BJ (cell line): Measurements from ENCODE around the gene CDKAL1. TPM values are rescaled to one million over a fixed set of nuclear protein-coding genes. Genes with fewer than 3 reads are reported as not detected.

Experiments used
- CTCF ChIA-PET: fragments of 350-600 bp; formaldehyde crosslinking; extraction: SDS; loops from one replicate; lab custom pipeline; 2021; ENCODE audit warnings: antibody characterized with exemption, inconsistent platforms; lab: Yijun Ruan, JAX
- POLR2A ChIA-PET: fragments of 300-600 bp; sonication (Branson Sonifier 250); formaldehyde crosslinking; extraction: SDS; loops from one replicate; lab custom pipeline; 2021; ENCODE audit warnings: antibody characterized with exemption; lab: Charles Lee
- DNase-seq: peaks from one replicate; pipeline ENCODE4 v3.0.0-alpha.2; 2011; ENCODE audit warnings: low read depth
- H3K27me3 ChIP-seq: 2 replicates; pipeline ENCODE4 v1.6.0; 2011; ENCODE audit warnings: low read length; ENCODE audit not compliant: control insufficient read depth, insufficient read depth
- H3K36me3 ChIP-seq: 2 replicates; pipeline ENCODE4 v1.5.1; 2011; ENCODE audit warnings: low read length; ENCODE audit not compliant: control insufficient read depth, insufficient read depth
- H3K4me3 ChIP-seq: 2 replicates; pipeline ENCODE4 v1.5.1; 2011; ENCODE audit warnings: low read depth, mild to moderate bottlenecking, control low read depth, low read length
- polyA plus RNA-seq: library from polyadenylated mRNA; depleted of rRNA; stranded (reverse); fragments of >200 nt; gene quantifications from 2 replicates; pipeline ENCODE4 v1.2.3, GENCODE V29; 2011; rRNA removed
- small RNA-seq: library from RNA; depleted of rRNA; stranded (forward); fragments of <200 nt; gene quantifications from one replicate; pipeline ENCODE3, GENCODE V24; 2012; ENCODE audit warnings: low replicate concordance, low read depth; ENCODE audit not compliant: insufficient read length
- TF ChIP-seq, protein P1 (sequence below): IDR thresholded peaks from 2 replicates; pipeline ENCODE4 v1.5.1; 2011; ENCODE audit warnings: low read depth, mild to moderate bottlenecking, control low read depth, inconsistent platforms, low read length, moderate library complexity; ENCODE audit not compliant: insufficient read depth

Gene CDKAL1
- polyA plus RNA-seq, 1 experiment = 3.8 TPM

DNA sequence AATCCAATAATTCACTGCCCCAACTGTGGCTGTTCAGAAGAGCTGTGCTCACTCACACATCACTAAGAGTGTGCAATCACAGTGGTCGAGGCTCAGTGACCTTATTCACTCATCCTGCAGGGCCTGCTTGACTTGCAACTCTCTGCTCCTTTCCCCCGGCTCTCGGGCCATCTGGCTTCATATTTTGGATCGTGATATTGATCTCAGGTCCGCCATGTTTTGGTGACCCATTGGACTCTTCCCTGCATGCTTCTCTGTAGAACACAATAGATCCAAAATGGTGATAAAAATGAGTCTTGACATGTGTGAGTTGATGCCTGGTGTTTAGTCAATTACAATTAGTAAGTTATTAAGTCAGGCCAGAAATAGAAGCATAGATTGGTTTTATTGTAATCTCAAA, 745.4 kb downstream of the CDKAL1 start:
- Histone ChIP-seq H3K36me3 (no peaks in the 10 kb centered on the region), H3K27me3 (no peaks in the 10 kb centered on the region), H3K4me3 (no peak overlapping the region)
- ChIA-PET POLR2A (no interaction called here), CTCF (no interaction called here)
- TF ChIP-seq, protein P1, sequence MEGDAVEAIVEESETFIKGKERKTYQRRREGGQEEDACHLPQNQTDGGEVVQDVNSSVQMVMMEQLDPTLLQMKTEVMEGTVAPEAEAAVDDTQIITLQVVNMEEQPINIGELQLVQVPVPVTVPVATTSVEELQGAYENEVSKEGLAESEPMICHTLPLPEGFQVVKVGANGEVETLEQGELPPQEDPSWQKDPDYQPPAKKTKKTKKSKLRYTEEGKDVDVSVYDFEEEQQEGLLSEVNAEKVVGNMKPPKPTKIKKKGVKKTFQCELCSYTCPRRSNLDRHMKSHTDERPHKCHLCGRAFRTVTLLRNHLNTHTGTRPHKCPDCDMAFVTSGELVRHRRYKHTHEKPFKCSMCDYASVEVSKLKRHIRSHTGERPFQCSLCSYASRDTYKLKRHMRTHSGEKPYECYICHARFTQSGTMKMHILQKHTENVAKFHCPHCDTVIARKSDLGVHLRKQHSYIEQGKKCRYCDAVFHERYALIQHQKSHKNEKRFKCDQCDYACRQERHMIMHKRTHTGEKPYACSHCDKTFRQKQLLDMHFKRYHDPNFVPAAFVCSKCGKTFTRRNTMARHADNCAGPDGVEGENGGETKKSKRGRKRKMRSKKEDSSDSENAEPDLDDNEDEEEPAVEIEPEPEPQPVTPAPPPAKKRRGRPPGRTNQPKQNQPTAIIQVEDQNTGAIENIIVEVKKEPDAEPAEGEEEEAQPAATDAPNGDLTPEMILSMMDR = no peak
- DNase-seq = no peak

GRCh38 chr6:21281366-21281765, 747.1 kb downstream of the CDKAL1 start:
- Histone ChIP-seq H3K27me3 (no peaks in the 10 kb centered on the region), H3K36me3 (no peaks in the 10 kb centered on the region), H3K4me3 (no peak overlapping the region)
- POLR2A ChIA-PET = no interaction called here
- CTCF ChIA-PET = no interaction called here
- TF ChIP-seq, protein P1 = no peak
- DNase-seq = no peak

Small RNAs within 50 kb of the gene (small RNA-seq; reads per million reads assigned to genes)
- gene RF00019 = not detected
- not detected for gene RNU6-150P

Other genes with a start within 250 kb of the CDKAL1 start
- gene E2F3, start 132.6 kb upstream of the CDKAL1 start, polyA plus RNA-seq = 7.0 and 8.1 TPM in 2 replicates